ENCODE measurements around the gene RAP1B.

- no peak for TF ChIP-seq CTCF (IDR thresholded peaks at IDR 0.05)
- TF ChIP-seq EZH2 (IDR thresholded peaks at IDR 0.05; ENCODE audit: borderline replicate concordance, insufficient read depth, low read depth, low read length, poor library complexity, severe bottlenecking), result no peak
These were observed 551 bp downstream of the RAP1B start for GRCh38 chr12:68611094-68611805.

Data from B cell (primary cell).